AML-193 (cell line): Measurements from ENCODE around the gene ZNF8.
"Not testable (repeated sequence)": the region's sequence is repeated elsewhere in the genome, so short reads cannot be mapped to it uniquely, and the experiment has no call there.

Source experiments
- DNase-seq, 2 experiments: peaks; one replicate each; lab custom pipeline; 2025; lab: John Stamatoyannopoulos, UW

The ZNF8 gene

DNA sequence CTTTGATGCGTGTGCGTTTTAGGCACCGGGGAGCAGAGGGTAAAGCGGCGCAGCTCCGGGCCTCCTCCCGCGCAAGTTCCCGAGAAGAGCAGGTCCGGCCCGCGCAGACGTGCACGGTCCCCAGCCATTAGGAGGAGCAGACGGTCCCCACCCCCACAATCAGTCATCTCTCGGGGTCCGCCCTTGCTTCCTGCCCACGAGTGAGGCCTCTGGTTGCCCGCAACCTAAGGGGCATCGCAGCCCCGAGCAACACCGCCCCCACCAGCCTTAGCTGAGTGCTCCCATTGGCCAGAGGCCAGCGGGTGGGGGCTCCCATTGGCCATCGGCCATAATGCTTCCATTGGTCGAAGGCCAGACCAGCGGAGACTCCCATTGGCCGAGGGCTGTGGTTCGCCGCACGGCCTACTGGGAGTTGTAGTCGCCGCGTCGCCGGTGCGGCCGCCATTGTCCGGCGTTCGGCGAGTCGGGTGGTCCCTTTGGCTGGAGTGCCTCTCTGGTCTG is at the start of gene ZNF8:
Gene ZNF8, plus strand, starts transcription at position 415 of the 501 bp plus-strand sequence. CDS start 127 bp downstream, outside the sequence.
- peak; percentile 93 for DNase-seq

DNA sequence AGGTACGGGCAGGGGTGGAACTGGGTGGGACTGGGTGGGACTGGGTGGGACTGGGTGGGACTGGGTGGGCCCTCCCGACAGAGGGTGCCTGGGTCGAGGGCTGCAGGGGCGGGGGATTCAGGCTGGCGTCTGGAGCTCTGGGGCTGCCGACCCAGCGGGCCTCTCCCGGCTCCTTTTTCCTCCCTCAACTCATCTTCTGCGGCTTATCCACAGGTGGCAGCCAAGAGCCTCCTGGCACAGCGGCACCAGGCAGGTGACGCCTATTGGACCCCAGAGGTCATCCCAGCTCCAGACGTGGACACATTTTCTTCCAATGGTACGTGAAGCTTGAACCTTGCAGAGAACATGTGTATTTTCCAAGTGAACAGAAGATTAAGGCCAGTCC is 49.5 kb upstream of the ZNF8 start:
- DNase-seq: no peak

DNA sequence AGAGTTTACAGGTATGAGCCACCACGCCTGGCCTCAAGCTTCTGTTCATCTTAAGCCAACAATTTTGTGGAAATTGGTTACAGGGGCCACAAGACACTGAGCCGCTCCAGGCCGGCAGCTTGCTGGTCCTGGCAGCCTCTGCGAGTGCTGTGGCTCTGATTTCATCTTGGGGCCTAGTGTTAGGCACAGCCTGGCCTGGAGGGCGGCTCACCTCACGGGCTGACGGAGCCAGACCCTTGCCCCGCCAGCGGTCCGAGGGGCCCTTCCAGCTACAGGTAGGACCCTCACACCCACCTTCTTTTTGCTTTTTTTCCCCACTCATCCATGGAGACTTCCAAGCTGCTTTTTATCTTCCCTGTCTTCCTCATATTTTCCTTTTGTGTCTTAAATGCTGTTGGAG is 41.4 kb upstream of the ZNF8 start:
- no peak for DNase-seq

DNA sequence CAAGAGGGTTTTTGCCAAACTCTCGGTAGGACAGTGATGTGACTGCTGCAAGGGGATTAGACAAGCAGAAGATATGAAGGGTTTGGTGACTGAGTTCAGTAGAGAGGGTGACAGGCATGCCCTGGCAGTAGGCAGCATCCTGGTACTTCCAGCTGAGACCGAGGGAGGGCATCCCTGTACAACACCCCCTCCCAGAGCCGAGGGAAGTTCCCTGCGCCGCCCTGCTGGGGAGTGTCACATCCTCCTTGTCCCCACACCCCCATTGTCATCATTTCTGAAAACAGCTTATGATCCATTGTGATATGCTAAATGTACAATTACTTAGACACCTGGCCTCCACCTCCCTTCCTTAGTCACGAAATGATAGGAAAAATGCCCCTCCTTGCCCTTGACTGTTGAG is 35.4 kb upstream of the ZNF8 start:
- DNase-seq: no peak

DNA sequence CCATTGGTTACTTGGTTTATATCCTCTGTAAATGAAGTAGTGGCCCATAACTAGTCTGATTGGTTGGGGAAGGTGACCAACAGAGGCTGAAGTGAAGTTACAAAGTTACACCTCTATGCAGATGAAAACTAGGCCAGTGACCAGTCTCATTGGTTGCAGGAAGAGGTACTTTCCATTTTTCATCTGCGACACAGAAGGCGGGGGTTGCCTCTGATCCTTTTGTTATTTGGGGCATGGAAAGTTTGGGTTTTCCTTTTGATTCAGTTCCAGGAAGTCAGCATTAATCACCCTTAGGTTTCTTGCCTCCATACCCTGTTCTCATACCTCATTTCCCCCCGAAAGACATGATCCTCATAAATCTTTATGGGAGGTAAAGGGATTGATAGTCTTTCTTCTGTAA is 29.9 kb upstream of the ZNF8 start:
- DNase-seq: no peak

DNA sequence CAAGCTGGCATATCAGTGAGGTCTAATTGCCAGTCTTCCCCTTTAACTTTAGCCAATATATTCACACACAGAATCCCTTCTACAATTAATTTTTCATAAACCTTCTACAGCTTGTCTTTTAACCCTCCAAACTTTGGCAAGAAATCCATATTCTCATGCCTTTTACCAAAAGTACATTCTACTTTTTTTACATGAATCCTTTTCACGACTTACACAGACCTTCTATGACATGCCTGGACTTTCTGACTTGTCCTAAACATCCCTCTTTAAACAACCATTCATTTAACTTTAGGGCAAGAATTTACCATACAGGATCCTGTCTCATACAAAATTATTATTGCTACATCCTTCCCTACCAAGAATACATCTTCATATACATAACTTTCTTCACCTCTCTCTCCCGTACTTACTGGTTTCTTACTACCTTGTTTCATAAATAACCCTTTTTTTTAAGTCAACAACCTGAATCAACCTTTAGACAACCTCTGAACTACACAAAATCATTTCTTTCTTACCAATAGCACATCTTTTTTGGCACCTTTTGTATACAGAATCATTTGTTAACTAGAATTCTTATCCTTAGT is 26.6 kb upstream of the ZNF8 start:
- DNase-seq: no peak

DNA sequence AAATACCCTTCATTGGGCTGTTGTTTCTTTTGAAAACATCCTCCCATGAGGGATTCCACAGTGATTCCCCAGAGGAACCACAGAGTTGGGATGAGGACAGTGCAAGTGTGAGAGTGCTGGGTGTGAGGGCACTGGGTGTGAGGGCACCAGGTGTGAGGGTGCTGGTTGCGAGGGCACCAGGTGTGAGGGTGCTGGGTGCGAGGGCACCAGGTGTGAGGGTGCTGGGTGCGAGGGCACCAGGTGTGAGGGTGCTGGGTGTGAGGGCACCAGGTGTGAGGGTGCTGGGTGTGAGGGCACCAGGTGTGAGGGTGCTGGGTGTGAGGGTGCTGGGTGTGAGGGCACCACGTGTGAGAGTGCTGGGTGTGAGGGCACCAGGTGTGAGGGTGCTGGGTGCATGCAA is 20.5 kb upstream of the ZNF8 start:
- DNase-seq: not testable (repeated sequence)

DNA sequence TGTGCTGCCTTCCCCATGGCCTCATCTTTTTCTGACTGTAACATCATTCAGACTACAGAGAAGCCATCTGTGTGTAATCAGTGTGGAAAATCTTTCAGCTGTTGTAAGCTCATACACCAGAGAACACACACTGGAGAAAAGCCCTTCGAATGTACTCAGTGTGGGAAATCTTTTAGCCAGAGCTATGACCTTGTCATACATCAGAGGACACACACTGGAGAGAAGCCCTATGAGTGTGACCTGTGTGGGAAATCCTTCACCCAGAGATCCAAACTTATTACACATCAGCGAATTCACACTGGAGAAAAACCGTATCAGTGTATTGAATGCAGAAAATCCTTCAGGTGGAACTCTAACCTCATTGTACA is 17.2 kb upstream of the ZNF8 start:
- no peak for DNase-seq

DNA sequence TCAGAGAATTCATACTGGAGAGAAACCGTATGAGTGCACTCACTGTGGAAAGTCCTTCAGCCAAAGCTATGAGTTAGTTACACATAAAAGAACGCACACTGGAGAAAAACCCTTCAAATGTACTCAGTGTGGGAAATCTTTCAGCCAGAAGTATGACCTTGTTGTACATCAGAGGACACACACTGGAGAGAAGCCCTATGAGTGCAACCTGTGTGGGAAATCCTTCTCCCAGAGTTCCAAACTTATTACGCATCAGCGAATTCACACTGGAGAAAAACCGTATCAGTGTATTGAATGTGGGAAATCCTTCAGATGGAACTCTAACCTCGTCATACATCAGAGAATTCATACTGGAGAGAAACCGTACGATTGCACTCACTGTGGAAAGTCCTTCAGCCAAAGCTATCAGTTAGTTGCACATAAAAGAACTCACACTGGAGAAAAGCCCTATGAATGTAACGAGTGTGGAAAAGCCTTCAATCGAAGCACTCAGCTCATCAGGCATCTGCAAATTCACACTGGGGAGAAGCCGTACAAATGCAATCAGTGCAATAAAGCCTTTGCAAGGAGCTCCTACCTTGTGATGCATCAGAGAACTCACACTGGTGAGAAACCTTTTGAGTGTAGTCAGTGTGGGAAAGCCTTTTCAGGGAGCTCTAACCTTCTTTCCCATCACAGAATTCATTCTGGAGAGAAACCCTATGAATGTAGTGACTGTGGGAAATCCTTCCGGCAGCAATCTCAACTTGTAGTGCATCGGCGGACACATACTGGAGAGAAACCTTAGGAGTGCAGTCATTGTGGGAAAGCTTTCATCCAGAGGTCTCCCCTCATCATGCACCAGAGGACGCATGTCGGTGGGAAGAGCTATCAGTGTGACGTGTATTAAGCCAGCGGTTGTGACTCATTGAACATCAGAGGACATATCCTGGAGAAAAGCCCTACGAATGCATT is 16.5 kb upstream of the ZNF8 start:
- no peak for DNase-seq

DNA sequence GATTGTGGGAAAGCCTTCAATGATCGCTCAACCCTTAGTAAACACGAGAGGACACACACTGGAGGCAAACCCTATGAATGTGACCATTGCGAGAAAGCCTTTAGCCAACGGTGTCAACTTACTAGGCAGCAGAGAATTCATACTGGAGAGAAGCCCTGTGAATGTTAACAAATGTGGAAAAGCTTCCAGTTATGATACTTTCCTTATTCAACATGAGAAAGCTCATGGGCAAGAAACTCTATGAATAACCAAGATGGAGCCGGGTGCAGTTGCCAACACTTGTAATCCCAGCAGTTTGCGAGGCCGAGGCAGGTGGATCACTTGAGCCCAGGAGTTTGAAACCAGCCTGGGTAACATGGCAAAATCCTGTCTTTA is 15.8 kb upstream of the ZNF8 start:
- DNase-seq: no peak

DNA sequence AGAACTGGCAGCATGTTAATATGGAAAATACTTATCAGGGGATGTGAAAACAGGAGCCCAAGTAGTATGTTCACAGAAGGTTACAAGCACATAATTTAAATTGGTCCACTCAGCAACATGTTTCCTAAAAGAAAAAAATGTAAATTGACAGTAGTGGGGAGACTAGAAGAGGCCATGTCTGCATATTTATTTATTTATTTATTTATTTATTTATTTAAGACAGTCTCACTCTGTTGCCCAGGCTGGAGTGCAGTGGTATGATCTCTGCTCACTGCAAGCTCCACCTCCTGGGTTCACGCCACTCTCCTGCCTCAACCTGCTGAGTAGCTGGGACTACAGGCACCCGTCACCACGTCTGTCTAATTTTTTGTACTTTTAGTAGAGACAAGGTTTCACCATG is 13.7 kb upstream of the ZNF8 start:
- no peak for DNase-seq

DNA sequence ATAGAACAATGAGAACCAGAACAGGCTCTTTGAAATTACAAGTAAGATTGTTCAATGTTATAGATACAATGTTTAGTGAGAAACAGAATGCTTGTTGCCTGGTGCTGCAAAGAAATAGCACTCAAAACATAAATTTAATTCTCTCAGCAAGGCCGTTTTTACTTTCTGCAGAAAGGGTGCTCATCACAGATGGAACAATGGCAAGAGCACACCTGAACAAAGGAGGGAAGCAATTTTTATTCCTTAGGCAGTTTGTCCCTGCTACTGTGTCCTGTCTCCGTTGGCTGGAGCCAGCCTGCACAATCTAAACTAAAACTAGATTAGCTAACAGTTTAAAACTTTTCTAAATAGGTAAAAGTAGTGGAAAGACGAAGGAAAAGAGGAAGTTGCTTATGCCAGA is 10.4 kb upstream of the ZNF8 start:
- no peak for DNase-seq

DNA sequence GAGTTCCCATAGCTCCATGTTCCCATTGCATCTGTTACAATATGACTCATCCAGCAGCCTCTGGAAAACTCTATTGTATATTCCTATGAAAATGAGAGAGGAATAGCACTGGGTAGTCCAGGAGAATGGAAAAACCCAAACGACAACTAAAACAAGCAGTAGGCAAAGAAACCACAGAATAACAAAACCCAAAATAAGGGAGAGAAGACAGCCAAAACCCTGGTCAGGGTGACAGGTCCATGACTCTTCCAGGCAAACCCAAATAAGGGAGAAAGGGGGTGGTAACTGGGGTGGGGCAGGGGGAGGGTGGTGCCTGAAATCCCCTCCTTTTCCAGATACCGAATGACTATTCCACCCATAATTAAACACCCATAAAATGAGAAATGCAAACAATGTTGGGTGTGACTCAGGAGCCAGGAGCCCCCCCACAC is 4.0 kb upstream of the ZNF8 start:
- DNase-seq: no peak

DNA sequence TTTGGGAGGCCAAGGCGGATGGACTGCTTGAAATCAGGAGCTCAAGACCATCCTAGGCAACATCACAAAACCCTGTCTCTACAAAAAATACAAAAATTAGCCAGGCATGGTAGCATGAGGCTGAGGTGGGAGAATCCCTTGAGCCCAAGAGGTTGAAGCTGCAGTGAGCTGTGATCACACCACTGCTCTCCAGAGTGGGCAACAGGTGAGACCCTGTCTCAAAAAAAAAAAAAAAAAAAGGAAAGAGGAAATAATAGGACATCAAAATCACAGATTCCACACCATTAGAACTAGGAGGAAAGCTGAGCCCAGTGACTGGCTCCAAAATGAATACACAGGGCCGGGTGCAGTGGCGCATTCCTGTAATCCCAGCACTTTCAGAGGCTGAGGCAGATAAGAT is 3.2 kb upstream of the ZNF8 start:
- no peak for DNase-seq

DNA sequence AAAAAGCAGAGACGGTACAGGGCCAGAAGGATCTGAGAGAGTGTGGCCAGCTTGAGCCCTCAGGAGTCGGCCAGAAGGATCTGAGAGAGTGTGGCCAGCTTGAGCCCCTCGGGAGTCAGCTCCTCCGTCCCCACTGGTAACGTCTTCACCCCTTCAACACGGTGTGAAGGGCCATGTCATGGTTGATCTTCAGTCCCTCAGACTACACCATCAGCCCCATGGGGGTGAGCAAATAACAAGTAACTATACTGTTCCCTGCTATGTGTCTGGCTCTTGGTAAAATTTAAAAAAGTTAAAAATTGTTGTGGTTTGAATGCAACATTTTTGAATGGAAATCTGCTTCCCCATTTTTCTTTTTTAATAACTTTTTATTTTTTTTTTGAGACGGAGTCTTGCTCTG is 1.6 kb upstream of the ZNF8 start:
- DNase-seq: no peak

DNA sequence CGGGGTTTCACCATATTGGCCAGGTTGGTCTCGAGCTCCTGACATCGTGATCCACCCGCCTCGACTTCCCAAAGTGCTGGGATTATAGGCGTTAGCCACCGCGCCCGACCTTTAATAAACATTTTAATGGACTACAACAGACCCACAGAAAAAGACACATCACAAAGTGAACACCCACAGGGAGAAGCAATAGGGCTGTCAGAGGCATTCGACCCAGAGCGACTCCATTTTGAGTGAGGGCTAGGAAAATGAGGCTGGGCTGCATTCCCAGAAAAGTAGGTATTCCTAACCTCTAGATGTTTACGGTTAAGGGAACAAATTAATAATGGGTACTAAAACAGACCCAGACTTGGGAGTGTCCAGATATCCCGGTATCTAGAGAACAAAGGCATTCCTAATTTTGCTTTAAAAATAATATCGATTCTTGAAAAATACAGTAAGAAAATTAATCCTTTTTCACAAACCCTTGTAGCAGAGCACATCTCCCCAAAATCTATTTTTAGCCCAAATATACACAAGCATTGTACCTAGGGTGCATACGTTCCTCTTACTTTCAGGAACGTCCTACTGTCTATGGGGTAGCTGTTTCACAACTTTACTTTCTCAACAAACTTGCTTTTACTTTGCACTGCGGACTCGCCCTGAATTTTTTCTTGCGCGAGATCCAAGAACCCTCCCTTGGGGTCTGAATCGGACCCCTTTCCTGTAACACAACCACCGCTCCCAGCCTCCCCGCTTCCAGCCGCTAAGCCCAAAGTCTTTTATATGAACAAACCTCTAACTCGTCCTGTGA is 811 bp upstream of the ZNF8 start:
- peak; percentile 58 to 72 for DNase-seq

DNA sequence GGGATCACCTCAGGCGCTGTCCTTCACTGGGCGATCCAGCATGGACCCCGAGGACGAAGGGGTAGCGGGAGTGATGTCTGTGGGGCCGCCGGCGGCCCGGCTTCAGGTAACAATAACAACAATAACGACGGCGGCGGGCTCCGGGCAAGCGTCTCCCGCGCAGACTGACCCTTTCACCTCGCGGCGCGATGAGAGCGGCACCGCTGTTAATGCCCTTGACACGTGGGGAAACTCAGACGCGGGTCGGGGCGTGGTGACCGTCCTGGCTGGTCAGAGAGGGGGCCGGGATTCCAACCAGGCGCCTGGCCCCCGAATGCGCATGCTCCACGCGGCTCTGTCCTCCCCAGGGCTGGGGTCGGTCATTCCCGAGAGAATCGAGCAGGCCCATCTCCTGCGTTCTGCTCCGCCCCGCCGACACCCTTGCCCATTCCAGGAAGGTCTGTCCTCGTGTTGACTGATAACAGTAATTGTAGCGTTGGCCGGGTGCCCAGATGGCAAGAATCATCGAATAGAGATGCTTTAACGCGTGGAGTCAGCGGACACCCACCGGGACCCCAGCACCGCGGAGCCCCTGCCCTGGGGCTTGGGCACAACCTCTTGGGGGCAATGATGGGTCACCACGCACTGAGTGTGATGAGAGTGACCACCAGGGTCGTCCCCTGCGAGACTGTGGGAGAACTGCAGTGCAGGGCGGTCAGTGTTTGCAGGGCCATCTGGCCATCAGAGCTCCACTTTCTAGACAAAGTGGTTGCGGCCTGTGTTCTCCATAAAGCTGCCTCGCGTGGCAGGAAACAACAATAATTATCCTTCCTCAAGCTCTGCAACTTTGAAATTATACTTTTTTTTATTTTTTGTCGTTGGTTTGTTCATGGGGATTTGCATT is 528 bp downstream of the ZNF8 start:
- DNase-seq: peak in 1 of 2 experiments; percentile 3

DNA sequence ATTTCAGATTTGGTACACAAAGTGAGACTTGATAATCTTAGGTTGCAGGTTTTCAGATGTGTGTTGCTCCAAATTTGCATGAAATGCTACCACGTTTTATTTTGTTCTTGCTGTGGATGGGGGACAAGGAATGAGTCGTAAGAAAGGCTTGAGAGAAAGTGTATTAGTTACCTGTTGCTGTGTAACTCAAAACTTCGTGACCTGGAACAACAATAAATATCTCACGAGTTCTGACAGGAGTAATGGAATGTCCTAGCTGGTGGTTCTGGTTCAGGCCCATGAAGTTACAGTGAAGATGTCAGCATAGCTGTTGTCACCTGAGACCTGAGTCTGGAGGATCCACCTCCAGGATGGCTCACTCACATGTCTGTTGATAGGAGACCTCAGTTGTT is 1.2 kb downstream of the ZNF8 start:
- DNase-seq: no peak

DNA sequence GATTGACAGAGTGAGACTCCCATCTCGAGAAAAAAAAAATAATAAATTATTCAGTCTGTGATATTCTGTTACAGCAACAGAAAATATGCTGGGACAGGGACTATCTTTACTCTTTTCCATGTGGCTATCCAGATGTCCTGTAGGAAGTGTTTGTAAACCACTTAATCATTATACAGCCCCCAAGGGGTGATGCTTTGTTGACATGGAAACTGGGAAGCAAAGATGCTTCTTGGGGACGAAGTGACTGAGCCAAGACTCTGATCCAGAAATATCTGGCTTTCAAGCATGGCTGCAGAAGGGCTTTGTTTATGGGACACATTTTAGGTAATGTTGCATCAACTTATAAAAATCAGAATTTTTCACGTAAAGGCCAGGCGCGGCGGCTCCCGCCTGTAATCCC is 5.4 kb downstream of the ZNF8 start:
- DNase-seq: no peak

DNA sequence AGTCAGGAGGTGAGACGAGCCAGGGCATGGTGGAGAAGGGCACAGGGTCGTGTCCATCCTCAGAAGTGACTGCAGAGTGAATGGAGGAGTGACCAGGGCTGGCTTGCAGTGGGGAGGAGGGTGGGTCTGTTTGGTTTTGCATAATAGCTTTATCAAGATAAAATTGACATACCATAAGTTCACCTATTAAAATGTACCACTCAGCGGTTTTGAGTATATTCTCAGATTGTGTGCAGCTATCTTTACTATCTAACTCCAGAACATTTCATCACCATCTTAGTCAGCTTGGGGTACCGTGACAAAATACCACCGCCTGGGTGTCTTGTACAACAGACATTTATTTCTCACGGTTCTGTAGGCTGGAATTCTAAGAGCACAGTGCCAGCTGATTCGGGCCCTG is 13.2 kb downstream of the ZNF8 start:
- no peak for DNase-seq

DNA sequence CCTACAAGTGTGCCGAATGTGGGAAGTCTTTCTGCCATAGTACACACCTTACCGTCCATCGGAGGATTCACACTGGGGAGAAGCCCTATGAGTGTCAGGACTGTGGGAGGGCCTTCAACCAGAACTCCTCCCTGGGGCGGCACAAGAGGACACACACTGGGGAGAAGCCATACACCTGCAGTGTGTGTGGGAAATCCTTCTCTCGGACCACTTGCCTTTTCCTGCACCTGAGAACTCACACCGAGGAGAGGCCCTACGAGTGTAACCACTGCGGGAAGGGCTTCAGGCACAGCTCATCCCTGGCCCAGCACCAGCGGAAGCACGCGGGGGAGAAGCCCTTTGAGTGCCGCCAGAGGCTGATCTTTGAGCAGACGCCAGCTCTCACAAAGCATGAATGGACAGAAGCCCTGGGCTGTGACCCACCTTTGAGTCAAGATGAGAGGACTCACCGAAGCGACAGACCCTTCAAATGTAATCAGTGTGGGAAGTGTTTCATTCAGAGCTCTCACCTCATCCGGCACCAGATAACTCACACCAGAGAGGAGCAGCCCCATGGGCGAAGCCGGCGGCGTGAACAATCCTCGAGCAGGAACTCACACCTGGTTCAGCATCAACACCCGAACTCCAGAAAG is 16.1 kb downstream of the ZNF8 start:
- no peak for DNase-seq
